Measurements from ENCODE around the gene MAD2L1BP.
"Not testable (repeated sequence)": the region's sequence is repeated elsewhere in the genome, so short reads cannot be mapped to it uniquely, and the experiment has no call there.

MAD2L1BP gene

GRCh38 chr6:43647613-43648012 lies 12.0 kb downstream of the MAD2L1BP start:
- no peak for DNase-seq (ENCODE audit: low read depth in 1 of 2, low spot score in 1 of 2)
- no peaks in the 10 kb centered on the region for H3K27me3 ChIP-seq (ENCODE audit: insufficient read depth, poor library complexity, severe bottlenecking)

GRCh38 chr6:43648248-43648647 lies 12.6 kb downstream of the MAD2L1BP start:
- no peak for TF ChIP-seq SPI1 (IDR thresholded peaks at IDR 0.05; ENCODE audit: borderline replicate concordance, low read depth)
- no peak for TF ChIP-seq GABPA (IDR thresholded peaks at IDR 0.05; ENCODE audit: low read depth)
- Histone ChIP-seq H3K4me3 (replicated peaks; ENCODE audit: insufficient read depth, low read length) (no peak overlapping the region), H3K27me3 (ENCODE audit: insufficient read depth, poor library complexity, severe bottlenecking) (no peaks in the 10 kb centered on the region), H3K27ac (replicated peaks) (no peak overlapping the region)
- DNase-seq (ENCODE audit: low read depth in 1 of 2, low spot score in 1 of 2): no peak

More at GRCh38 chr6:43647613-43648012, 12.0 kb downstream of the MAD2L1BP start:
- TF ChIP-seq, protein P1, sequence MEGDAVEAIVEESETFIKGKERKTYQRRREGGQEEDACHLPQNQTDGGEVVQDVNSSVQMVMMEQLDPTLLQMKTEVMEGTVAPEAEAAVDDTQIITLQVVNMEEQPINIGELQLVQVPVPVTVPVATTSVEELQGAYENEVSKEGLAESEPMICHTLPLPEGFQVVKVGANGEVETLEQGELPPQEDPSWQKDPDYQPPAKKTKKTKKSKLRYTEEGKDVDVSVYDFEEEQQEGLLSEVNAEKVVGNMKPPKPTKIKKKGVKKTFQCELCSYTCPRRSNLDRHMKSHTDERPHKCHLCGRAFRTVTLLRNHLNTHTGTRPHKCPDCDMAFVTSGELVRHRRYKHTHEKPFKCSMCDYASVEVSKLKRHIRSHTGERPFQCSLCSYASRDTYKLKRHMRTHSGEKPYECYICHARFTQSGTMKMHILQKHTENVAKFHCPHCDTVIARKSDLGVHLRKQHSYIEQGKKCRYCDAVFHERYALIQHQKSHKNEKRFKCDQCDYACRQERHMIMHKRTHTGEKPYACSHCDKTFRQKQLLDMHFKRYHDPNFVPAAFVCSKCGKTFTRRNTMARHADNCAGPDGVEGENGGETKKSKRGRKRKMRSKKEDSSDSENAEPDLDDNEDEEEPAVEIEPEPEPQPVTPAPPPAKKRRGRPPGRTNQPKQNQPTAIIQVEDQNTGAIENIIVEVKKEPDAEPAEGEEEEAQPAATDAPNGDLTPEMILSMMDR (IDR thresholded peaks at IDR 0.05; ENCODE audit: insufficient read depth, low read length): no peak
- TF ChIP-seq SPI1 (IDR thresholded peaks at IDR 0.05; ENCODE audit: borderline replicate concordance, low read depth): no peak
- no peak for TF ChIP-seq POLR2AphosphoS5 (IDR thresholded peaks at IDR 0.05; ENCODE audit: low read depth)
- TF ChIP-seq GABPA (IDR thresholded peaks at IDR 0.05; ENCODE audit: low read depth): no peak
- no peak for TF ChIP-seq REST (IDR thresholded peaks at IDR 0.05; ENCODE audit: insufficient replicate concordance, low read depth)
- Histone ChIP-seq H3K27ac (replicated peaks) (no peak overlapping the region), H3K4me3 (replicated peaks; ENCODE audit: insufficient read depth, low read length) (no peak overlapping the region)

DNA sequence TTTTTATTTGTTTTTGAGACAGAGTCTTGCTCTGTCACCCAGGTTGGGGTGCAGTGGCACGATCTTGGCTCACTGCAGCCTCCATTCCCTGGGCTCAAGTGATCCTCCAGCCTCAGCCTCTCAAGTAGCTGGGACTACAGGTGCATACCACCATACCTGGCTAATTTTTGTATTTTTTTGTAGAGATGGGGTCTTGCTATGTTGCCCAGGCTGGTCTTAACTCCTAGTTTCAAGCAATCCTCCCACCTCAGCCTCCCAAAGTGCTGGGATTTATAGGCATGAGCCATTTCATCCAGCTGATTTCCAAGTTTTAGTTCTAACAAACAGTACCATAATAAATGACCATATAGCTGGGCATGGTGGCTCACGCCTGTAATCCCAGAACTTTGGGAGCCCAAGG lies 17.2 kb downstream of the MAD2L1BP start:
- not testable (repeated sequence) for DNase-seq (ENCODE audit: low read depth in 1 of 2, low spot score in 1 of 2); H3K27ac ChIP-seq (replicated peaks); H3K27me3 ChIP-seq (ENCODE audit: insufficient read depth, poor library complexity, severe bottlenecking); H3K4me3 ChIP-seq (replicated peaks; ENCODE audit: insufficient read depth, low read length)

DNA sequence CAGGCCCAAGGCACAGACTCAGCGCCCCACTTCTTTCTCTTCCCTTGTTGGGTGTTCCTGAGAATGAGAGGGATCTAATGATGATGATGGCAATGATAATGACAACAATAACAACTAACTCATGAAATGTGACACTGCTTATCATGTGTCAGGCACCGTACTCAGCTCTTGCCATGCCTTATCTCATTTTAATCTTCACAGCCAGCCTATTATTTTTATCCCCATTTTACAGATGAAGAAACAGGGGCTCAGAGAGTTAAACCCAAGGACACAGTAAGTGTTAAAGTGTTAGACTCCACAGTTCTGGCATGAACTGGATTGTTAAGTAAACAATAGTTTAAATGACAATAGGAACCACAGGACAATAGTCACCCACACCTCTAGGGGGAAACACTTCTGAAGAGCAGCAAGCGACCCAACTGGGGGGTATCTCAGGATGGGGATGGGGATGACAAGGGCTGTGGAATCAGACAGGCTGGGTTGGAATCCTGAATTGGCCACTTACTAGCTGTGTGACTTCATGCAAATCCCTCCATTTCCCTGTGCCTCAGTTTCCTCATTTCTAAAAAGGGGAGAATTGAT lies 21.7 kb downstream of the MAD2L1BP start:
- DNase-seq (ENCODE audit: low read depth in 1 of 2, low spot score in 1 of 2): no peak
- H3K27me3 ChIP-seq (ENCODE audit: insufficient read depth, poor library complexity, severe bottlenecking): no peaks in the 10 kb centered on the region
- no peak overlapping the region for H3K27ac ChIP-seq (replicated peaks)
- TF ChIP-seq SPI1 (IDR thresholded peaks at IDR 0.05; ENCODE audit: borderline replicate concordance, low read depth) (no peak), POLR2AphosphoS5 (IDR thresholded peaks at IDR 0.05; ENCODE audit: low read depth) (no peak), GABPA (IDR thresholded peaks at IDR 0.05; ENCODE audit: low read depth) (no peak), REST (IDR thresholded peaks at IDR 0.05; ENCODE audit: insufficient replicate concordance, low read depth) (no peak)
- TF ChIP-seq, protein P1 (IDR thresholded peaks at IDR 0.05; ENCODE audit: insufficient read depth, low read length): no peak
- no peak overlapping the region for H3K4me3 ChIP-seq (replicated peaks; ENCODE audit: insufficient read depth, low read length)

GRCh38 chr6:43658161-43658560 lies 22.5 kb downstream of the MAD2L1BP start:
- Histone ChIP-seq H3K4me3 (replicated peaks; ENCODE audit: insufficient read depth, low read length) (no peak overlapping the region), H3K27me3 (ENCODE audit: insufficient read depth, poor library complexity, severe bottlenecking) (no peaks in the 10 kb centered on the region), H3K27ac (replicated peaks) (peak overlapping the region; percentile 8; the same call in 1 of the 2 replicates)
- TF ChIP-seq POLR2AphosphoS5 (IDR thresholded peaks at IDR 0.05; ENCODE audit: low read depth): no peak
- TF ChIP-seq REST (IDR thresholded peaks at IDR 0.05; ENCODE audit: insufficient replicate concordance, low read depth): no peak
- TF ChIP-seq GABPA (IDR thresholded peaks at IDR 0.05; ENCODE audit: low read depth): no peak
- TF ChIP-seq, protein P1 (IDR thresholded peaks at IDR 0.05; ENCODE audit: insufficient read depth, low read length): no peak
- no peak for TF ChIP-seq SPI1 (IDR thresholded peaks at IDR 0.05; ENCODE audit: borderline replicate concordance, low read depth)
- no peak for DNase-seq (ENCODE audit: low read depth in 1 of 2, low spot score in 1 of 2)

DNA sequence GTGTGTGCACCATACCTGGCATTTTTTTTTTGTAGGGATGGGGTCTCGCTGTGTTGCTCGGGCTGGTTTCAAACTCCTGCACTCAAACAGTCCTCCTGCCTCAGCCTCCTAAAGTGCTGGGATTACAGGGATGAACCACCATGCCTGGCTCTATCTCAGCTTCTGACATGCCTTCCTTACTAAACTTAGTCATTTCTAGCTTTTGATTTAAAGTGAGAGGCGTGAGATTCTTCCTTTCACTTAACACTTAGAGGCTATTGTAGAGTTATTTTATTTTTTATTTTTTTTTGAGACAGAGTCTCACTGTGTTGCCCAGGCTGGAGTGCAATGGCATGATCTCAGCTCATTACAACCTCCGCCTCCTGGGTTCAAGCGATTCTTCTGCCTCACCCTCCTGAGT lies 27.3 kb downstream of the MAD2L1BP start:
- H3K4me3 ChIP-seq (replicated peaks; ENCODE audit: insufficient read depth, low read length); H3K27me3 ChIP-seq (ENCODE audit: insufficient read depth, poor library complexity, severe bottlenecking); H3K27ac ChIP-seq (replicated peaks); DNase-seq (ENCODE audit: low read depth in 1 of 2, low spot score in 1 of 2): not testable (repeated sequence)

Data from HL-60 (cell line).